OCI-LY3 (cell line): Measurements from ENCODE around the gene NIPAL4.

ENCODE experiments used
- H2AFZ ChIP-seq: fragments of 200-600, 300-600 bp; shearing (Covaris generic); 2 replicates; pipeline ENCODE4 v1.6.0; 2014; ENCODE audit warnings: antibody characterized with exemption, low read depth, low read length
- H3K27ac ChIP-seq: fragments of 200-600, 300-600 bp; sonication (generic); 2 replicates; pipeline ENCODE4 v1.5.1; 2014; ENCODE audit warnings: mild to moderate bottlenecking, low read length, moderate library complexity, mixed read lengths
- H3K27me3 ChIP-seq: fragments of 200-600, 300-600 bp; sonication (generic); 2 replicates; pipeline ENCODE4 v1.6.1; 2014; ENCODE audit warnings: low read depth, low read length, mixed read lengths
- H3K36me3 ChIP-seq: fragments of 200-600, 300-600 bp; sonication (generic); replicated peaks from 2 replicates; pipeline ENCODE3; 2014; ENCODE audit warnings: low read depth, low read length, mixed read lengths
- H3K4me1 ChIP-seq: fragments of 300-600, 200-600 bp; sonication (generic); 2 replicates; pipeline ENCODE4 v1.6.1; 2014; ENCODE audit warnings: low read length, mixed read lengths
- H3K4me2 ChIP-seq: fragments of 200-600, 300-600 bp; sonication (generic); 2 replicates; pipeline ENCODE4 v1.6.1; 2014; ENCODE audit warnings: low read length, mixed read lengths
- H3K4me3 ChIP-seq: fragments of 300-600, 200-600 bp; sonication (generic); 2 replicates; pipeline ENCODE4 v1.5.1; 2014; ENCODE audit warnings: antibody characterized with exemption, mild to moderate bottlenecking, low read length, moderate library complexity
- H3K79me2 ChIP-seq: fragments of 300-600, 200-600 bp; shearing (Covaris generic); 2 replicates; pipeline ENCODE4 v1.6.1; 2014; ENCODE audit warnings: mild to moderate bottlenecking, low read length, mixed read lengths
- H3K9ac ChIP-seq: fragments of 300-600, 200-600 bp; shearing (Covaris generic); 2 replicates; pipeline ENCODE4 v1.6.0; 2014; ENCODE audit warnings: mild to moderate bottlenecking, low read length, moderate library complexity
- H3K9me3 ChIP-seq: fragments of 200-600, 300-600 bp; shearing (Covaris generic); 2 replicates; pipeline ENCODE4 v1.6.1; 2014; ENCODE audit warnings: low read length, mixed read lengths; ENCODE audit not compliant: insufficient read depth
- H4K20me1 ChIP-seq: fragments of 200-600, 300-600 bp; sonication (generic); 2 replicates; pipeline ENCODE4 v1.6.1; 2016; ENCODE audit warnings: low read length, mixed read lengths; ENCODE audit not compliant: insufficient read depth
- EZH2phosphoT487 ChIP-seq: fragments of 200-600 bp; shearing (Covaris generic); IDR thresholded peaks from 2 replicates; pipeline ENCODE4 v1.6.1; 2018; ENCODE audit warnings: antibody characterized with exemption, mixed run types, low read depth
- TF ChIP-seq, protein P1 (sequence below): fragments of 200-600, 300-600 bp; sonication (generic); IDR thresholded peaks from 2 replicates; pipeline ENCODE4 v1.5.1; 2014; ENCODE audit warnings: antibody characterized with exemption, low read length, low read depth

NIPAL4 gene

DNA sequence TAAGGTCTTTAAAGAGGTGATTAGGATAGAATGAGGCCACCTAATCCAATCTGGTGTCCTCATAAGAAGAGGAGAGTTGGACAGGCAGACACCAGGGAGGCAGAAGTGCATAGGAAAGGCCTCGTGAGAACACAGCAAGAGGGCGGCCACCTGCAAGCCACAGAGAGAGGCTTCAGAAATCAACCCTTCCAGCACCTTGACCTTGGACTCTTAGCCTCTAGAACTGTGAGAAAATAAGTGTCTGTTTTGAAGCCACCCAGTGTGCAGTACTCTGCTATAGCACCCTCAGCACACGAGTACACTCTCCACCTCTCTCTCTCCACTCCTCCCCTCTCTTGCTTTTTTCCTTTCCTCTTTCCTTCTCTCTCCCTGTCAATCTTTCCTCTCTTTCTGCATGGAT, 26.8 kb downstream of the NIPAL4 start:
- Histone ChIP-seq H3K9me3 (no peaks in the 10 kb centered on the region), H3K79me2 (no peaks in the 10 kb centered on the region), H3K9ac (no peak overlapping the region), H3K27ac (no peak overlapping the region), H3K36me3 (peaks cover 42% of the 10 kb centered on the region), H3K4me3 (no peak overlapping the region), H3K4me2 (no peak overlapping the region), H3K4me1 (peaks cover 24% of the 10 kb centered on the region), H2AFZ (no peak overlapping the region), H4K20me1 (peaks cover 9% of the 10 kb centered on the region), H3K27me3 (no peaks in the 10 kb centered on the region)
- TF ChIP-seq, protein P1, sequence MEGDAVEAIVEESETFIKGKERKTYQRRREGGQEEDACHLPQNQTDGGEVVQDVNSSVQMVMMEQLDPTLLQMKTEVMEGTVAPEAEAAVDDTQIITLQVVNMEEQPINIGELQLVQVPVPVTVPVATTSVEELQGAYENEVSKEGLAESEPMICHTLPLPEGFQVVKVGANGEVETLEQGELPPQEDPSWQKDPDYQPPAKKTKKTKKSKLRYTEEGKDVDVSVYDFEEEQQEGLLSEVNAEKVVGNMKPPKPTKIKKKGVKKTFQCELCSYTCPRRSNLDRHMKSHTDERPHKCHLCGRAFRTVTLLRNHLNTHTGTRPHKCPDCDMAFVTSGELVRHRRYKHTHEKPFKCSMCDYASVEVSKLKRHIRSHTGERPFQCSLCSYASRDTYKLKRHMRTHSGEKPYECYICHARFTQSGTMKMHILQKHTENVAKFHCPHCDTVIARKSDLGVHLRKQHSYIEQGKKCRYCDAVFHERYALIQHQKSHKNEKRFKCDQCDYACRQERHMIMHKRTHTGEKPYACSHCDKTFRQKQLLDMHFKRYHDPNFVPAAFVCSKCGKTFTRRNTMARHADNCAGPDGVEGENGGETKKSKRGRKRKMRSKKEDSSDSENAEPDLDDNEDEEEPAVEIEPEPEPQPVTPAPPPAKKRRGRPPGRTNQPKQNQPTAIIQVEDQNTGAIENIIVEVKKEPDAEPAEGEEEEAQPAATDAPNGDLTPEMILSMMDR = no peak
- no peak for TF ChIP-seq EZH2phosphoT487

DNA sequence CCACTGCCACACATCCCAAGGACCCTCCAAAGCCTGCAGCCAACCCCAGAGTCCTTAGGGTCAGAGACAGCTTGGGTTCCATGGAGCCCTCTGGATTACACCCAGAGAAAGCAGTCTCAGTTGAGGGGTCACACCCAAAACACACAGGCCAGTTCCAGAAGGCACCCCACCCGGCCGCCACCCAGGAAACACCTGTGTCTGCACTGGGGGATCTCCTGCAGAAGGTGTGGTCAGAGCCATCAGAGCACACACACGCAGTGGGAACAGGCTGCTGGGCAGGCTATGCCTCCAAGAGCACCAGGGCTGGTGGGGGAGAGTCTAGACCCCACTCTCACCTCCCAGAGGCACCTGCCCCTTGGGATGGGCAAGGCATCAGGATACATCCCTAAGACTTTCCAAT, 27.3 kb downstream of the NIPAL4 start:
- TF ChIP-seq, protein P1 = no peak
- TF ChIP-seq EZH2phosphoT487 = no peak
- Histone ChIP-seq H2AFZ (no peak overlapping the region), H3K36me3 (peaks cover 42% of the 10 kb centered on the region), H3K27ac (no peak overlapping the region), H3K4me2 (no peak overlapping the region), H3K9ac (no peak overlapping the region), H3K4me3 (no peak overlapping the region), H3K79me2 (no peaks in the 10 kb centered on the region), H3K27me3 (no peaks in the 10 kb centered on the region), H3K9me3 (no peaks in the 10 kb centered on the region), H4K20me1 (peaks cover 9% of the 10 kb centered on the region), H3K4me1 (peaks cover 24% of the 10 kb centered on the region)

DNA sequence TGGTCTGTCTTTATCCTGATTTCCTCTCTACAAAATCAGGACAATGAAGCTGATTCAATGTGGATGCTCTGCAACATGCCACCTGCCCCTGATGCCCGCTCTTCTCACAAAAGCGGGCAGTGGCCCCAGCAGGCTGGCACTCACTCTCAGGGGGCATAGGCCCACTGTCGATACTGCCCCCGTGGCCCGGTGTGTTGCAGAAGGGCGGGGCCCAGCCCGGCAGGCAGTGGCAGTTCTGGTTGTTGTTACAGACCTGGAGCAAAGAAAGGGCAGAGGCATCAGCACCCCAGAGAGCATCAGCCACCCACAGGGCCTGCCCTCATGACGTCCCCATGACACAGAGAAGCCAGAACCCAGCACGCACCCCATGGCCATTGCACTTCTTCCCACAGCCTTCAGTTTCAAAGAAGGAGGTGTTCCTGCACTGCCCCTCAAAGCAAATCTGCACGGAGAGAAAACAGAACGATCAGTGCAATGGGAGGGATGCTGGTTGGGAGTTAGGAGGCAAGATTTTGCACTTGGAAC, 31.5 kb downstream of the NIPAL4 start:
- Histone ChIP-seq H3K9ac (no peak overlapping the region), H3K4me3 (no peak overlapping the region), H3K4me2 (no peak overlapping the region), H3K27ac (no peak overlapping the region), H3K4me1 (peaks cover 11% of the 10 kb centered on the region), H4K20me1 (no peaks in the 10 kb centered on the region), H3K27me3 (no peaks in the 10 kb centered on the region), H3K9me3 (no peaks in the 10 kb centered on the region), H3K79me2 (no peaks in the 10 kb centered on the region), H3K36me3 (peaks cover 32% of the 10 kb centered on the region), H2AFZ (no peak overlapping the region)
- TF ChIP-seq, protein P1 = no peak
- TF ChIP-seq EZH2phosphoT487 = no peak

DNA sequence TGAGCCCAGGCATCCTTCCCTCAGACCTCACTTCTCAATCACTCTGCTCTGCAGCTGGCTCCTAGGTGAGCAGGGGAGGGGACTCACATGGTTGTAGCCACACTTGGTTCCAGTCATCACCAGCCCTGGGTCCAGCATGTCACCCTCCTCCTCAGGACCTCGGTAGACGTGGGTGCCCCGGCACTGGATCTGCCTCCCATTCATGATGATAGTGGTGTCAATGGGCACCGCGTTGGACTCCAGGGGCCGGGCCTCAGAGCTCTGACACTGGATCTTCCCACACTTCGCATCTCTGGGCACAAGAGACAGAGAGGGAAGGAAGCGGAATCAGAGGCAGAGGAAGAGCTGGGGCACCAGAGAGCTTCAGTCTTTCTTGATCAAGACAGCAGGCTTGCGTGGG, 32.9 kb downstream of the NIPAL4 start:
- no peak overlapping the region for H3K9ac ChIP-seq
- peaks cover 40% of the 10 kb centered on the region for H3K36me3 ChIP-seq
- no peak overlapping the region for H3K27ac ChIP-seq
- no peak overlapping the region for H2AFZ ChIP-seq
- no peaks in the 10 kb centered on the region for H4K20me1 ChIP-seq
- H3K27me3 ChIP-seq = no peaks in the 10 kb centered on the region
- no peak overlapping the region for H3K4me2 ChIP-seq
- H3K4me3 ChIP-seq = no peak overlapping the region
- no peak for TF ChIP-seq EZH2phosphoT487
- TF ChIP-seq, protein P1 = no peak
- H3K9me3 ChIP-seq = no peaks in the 10 kb centered on the region
- no peaks in the 10 kb centered on the region for H3K79me2 ChIP-seq
- H3K4me1 ChIP-seq = no peaks in the 10 kb centered on the region
